Fibroblast of skin of back (primary cell): ENCODE data around the gene GUCD1.

Experiments
- DNase-seq: peaks from one replicate; pipeline ENCODE4 v3.0.0-alpha.2; 2013

The GUCD1 gene

DNA sequence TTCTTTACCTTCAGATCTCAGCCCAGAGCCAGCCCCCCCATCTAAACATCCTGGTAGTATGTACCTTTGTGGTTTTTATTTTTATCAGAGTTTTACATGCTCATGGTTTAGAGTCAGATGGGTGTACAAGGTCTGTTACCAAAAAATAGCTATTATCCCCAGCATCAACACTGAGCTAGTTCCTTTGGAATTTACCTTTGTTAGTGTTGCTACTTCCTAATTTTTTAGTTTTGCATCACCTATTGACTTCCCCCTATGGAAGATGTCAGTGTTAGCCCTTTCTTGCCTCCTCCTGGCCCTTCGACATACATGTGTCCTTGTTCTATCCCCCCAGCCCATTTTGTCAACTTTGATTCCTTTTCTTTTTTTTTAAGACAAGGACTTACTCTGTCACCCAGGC is 52.4 kb downstream of the GUCD1 start:
- DNase-seq, result no peak

DNA sequence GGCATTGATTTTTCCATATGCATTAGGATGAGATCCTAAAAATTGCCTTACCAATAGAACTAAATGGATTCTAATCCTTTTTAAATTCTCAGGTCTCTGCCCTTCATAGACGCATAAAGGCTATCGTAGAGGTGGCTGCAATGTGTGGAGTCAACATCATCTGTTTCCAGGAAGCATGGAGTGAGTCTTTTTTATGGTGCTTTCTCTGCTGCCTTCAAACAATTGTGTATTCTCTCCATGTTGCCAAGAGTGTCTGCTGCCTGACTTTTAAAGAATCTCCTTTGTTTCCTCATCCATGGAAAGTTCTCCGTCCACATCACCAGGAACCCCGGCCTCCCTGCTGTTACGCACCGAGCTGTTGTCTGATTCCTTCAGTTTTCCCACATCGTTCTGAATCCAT is 52.9 kb downstream of the GUCD1 start:
- DNase-seq, result no peak

DNA sequence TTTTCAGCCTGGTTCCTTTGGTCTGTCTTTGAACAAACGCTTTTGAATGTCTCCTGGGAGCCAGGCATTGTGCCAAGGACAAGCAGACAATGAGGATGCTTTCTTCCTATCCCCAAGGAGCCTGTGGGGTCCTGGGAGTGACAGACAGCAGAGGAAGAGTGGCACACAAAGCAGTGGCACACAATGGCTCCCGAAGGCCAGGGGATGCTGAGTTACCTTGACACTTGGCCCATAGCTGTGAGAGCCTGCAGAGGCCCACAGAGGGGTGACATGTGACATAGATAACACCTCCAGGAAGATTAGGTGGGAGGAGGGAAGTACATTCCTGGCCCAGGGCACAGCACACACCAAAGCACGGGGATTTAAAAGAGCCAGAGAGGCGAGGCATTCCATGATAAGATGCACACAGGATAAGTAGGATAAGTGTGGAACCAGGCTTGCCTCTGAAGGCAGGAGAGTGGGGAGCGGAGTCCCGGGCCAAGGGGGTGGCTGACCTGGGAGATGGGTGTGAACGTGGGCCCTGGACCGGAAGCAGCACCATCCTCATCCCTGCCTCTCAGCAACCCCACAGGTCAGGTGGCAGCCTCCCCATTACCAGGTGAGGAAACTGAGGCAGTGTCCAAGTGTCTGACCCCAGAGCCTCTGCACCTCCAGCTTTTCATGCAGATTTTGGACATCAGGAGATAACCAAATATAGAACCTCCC is 53.5 kb downstream of the GUCD1 start:
- DNase-seq, result no peak

DNA sequence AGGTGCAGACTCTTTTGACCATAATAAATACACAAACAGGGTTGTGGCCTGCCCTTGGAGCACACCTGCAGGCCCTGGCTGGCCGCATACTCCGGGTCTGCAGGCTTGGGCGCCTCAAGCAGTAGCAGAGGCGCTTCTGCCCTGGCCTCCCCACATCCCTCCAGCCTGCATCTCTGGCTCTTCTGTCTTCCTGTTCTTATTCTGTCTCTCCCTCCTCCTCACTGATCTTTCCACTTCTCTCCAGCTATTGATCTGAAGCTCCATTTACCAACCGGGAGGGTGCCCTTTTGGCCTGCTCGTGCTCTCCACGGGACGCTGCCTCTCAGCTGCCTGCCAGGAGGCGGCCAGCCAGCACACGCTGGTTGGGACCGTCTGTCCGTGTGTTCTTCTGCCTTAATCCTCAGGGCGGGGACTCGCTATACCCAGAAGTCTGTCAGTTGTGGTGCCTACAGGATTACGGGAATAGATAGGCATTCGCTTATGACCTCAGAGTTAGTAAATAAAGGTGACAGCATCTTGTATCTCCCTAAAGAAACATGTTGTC is 54.6 kb downstream of the GUCD1 start:
- DNase-seq, result no peak

DNA sequence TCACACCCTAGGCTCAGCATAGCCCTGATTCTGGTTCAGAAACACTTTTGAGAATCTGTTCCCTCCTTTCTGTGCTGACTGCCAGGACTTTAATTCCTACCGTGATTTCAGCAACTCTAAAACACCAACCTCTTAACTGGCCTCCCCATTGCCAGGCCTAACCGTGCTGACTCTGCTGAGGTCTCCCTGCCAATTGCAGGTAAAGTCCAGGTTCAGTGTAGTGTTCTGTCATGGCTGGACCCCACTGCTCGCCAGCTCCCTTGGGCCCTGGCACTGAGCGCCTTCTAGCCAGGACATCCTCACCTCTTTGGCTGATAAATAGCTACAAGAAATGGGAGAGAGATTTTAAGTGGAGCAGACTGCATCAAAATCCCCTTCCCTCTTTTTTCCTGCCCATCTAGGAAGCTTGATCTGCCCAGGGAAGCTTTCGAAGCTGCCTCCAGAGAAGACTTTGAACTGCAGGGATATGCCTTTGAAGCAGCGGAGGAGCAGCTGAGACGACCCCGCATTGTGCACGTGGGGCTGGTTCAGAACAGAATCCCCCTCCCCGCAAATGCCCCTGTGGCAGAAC is 55.1 kb downstream of the GUCD1 start:
- no peak for DNase-seq

DNA sequence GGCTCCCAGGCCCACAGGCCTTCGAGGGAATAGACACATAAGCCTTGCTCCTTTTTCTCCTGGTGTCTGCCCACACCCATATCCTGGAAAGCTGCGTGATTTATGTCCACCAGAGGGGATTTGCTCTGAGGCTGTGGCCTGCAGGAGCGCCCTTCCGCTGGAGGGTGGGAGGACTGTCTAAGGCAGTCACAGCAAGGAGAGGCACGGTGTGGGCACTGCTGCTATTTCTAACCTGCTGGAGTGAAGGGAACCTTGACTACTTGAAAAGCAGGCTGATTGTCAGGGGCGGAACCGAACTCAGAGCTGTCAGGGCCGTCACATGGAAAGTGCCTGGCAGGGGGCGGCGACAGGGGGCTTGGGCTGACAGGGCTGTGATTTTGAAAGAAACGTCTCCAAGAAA is 56.1 kb downstream of the GUCD1 start:
- no peak for DNase-seq

DNA sequence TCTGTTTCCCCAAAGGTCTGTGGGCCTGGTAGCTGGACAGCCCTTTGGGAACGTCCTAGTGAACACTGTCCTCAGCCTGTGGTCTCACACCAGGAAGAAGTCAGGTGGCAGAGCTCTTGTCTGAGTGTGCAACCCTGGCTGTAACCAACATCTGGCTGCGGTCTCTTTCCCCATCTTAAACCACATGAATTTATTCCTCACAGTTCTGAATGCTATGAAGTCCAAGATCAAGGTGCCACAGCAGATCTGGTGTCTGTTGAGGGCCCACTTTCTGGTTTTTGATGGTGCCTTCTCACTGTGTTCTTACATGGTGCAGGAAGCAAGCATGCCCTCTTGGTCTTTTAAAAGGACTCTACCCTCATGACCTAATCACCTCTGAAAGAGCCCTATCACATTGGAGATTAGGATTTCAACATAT is 57.1 kb downstream of the GUCD1 start:
- DNase-seq, result no peak

DNA sequence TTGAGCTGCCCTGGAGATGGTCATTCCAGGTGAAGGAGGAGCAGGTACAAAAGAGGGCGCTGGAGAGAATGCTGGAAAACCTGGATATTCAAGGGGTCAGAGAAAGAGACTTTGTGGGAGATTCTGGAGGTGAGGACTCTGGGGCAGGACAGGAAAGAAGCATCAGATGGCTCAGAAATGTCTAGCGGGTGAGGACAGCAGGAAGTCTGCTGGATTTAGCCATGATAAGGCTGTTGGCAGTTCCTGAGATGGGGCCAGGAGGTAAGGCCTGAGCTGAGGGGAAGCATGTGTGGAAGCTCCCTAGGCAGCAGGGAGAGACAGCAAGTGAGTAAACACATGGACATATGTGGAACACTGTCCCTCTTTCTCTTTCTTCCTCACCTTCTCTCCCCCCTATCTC is 58.3 kb downstream of the GUCD1 start:
- DNase-seq, result no peak

DNA sequence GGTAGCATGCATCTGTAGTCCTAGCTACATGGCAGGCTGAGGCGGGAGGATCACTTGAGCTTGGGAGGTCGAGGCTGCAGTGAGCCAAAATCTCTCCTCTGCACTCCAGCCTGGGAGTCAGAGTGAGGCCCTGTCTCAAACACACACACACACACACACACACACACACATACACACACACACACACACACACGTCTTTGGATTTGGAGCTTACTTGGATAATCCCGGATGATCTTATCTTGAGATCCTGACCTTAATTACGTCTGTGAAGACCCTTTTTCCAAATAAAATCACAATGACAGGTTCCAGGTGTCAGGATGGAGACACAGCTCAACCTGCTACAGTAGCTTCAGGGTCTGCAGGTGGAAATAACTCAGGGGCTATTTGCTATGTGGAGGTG is 58.7 kb downstream of the GUCD1 start:
- DNase-seq, result no peak

DNA sequence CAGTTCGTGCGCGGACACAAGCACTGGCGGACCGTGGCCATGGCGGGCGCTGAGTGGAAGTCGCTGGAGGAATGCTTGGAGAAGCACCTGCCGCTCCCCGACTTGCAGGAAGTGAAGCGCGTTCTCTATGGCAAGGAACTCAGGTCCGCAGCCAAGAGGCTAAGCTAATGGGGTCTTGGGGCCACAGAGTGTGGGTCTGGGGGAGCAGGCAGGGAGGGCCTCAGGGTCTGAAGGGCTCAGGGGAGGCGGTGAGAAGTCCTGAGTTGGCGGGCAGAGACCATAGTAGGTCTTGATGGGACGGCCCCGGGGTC is 59.6 kb downstream of the GUCD1 start:
- DNase-seq, result no peak

DNA sequence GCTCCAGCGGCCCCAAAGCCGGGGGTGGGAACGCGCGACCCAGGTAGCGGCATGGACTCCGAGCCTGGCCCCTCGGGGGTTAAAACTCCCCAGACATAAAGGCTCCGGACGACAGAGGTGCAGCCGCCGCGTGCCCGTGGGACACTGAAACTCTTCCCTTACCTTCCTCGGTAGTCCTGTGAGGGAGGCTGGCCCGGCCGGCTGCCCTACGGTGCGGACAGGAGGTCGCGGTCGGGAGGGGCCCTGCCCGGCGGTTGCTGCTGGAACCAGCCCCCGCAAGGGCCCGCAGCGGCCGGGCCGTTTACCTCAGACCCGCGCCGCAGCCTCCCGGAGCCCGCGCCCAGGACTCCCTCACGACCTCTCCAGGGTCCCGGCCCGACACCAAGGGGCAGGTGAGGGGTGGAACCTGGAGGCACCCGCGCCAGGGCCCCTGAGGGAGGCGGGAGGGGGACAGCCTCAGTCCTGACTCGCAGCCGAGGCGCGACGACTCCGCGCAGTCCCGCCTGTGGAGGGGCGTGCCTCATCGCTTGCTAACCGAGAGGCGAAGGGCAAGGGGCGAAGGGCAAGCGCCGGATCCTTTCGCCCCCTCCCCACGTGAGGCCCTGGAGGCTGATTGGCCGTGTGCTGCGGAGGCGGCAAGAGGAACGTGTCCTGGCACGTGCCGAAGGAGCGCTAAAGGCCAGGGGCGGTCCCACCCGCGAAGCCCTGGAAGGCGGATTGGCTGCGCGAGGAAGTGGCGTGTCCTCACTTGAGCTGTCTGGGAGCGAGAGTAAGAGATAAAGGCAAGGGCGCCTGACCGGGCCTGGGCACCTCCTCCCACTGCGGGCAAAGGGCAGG is 60.2 kb downstream of the GUCD1 start, which contains the start of gene UPB1:
UPB1 (plus strand) TSS at position 805 of the 837 bp plus-strand sequence. CDS start 72 bp downstream, outside the sequence.
- DNase-seq, result no peak

DNA sequence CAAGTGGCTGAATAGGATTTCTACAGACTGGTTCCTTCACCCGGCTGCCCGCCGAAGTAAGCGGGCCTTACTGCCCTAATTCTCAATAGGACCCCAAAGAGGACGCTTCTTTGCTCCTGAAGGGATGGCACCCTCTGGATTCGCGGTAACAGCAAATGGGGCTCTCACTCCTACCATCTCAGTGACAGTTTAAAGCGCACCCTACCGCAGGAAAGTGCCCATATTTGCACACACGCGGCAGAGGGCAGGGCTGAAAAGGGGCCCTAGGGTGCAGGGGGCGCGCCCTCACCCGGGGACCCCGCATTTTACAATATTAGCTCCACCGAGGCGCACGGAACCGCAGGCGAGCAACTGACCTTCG is 60.8 kb downstream of the GUCD1 start:
- DNase-seq, result no peak

DNA sequence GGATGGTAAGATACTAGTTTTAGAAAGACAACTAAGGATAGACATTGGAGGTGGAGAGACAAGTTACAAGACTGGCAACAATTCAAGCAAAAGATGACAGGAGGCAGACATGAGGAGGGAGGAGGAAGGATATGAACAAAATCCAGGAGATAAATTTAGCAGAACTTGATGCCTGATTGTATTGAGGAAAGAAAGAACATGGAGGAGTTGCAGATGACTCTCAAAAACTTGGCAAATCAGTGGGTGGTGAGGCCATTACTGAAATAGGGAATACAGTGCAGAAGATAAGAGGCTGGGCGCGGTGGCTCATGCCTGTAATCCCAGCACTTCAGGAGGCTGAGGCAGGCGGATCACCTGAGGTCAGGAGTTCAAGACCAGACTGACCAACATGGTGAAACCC is 62.5 kb downstream of the GUCD1 start:
- no peak for DNase-seq
